H1 (cell line): ENCODE data around the gene DPY19L1. TPM values are rescaled to one million over a fixed set of nuclear protein-coding genes. Genes with fewer than 3 reads are reported as not detected.

Experiments used
- CTCF ChIA-PET: fragments of 300-600 bp; sonication (Branson Sonifier 250); formaldehyde crosslinking; loops from one replicate; lab custom pipeline; 2021; ENCODE audit not compliant: partially characterized antibody; lab: Charles Lee
- POLR2A ChIA-PET: fragments of 300-600 bp; sonication (Branson Sonifier 250); formaldehyde crosslinking; loops from one replicate; lab custom pipeline; 2021; ENCODE audit warnings: inconsistent platforms; ENCODE audit not compliant: partially characterized antibody; lab: Charles Lee
- DNase-seq, 2 experiments: peaks; one replicate each; pipeline versions ENCODE4 v3.0.0 to v3.0.0-alpha.2; 2010 to 2022; ENCODE audit warnings: low spot score in 2 of 2, low read depth in 1 of 2, mixed read lengths in 1 of 2
- FAIRE-seq: peaks from 2 replicates; lab custom pipeline; 2011; peaks lifted over from hg19 to GRCh38; lab: Jason Lieb, UNC
- H2AFZ ChIP-seq: 2 replicates; pipeline ENCODE4 v1.8.1; 2012; ENCODE audit warnings: low read length, inconsistent platforms
- H2AK5ac ChIP-seq: 2 replicates; pipeline ENCODE4 v1.6.1; 2013; ENCODE audit warnings: low read depth, low read length
- H2BK120ac ChIP-seq: replicated peaks from 2 replicates; pipeline ENCODE3; 2013; ENCODE audit warnings: low read depth, low read length, inconsistent platforms
- H2BK12ac ChIP-seq: 2 replicates; pipeline ENCODE4 v1.6.1; 2013; ENCODE audit warnings: low read depth, low read length
- H2BK15ac ChIP-seq: 2 replicates; pipeline ENCODE4 v1.6.1; 2013; ENCODE audit warnings: low read length
- H2BK20ac ChIP-seq: 2 replicates; pipeline ENCODE4 v1.6.1; 2013; ENCODE audit warnings: low read length
- H2BK5ac ChIP-seq: 2 replicates; pipeline ENCODE4 v1.6.1; 2013; ENCODE audit warnings: low read depth, low read length
- H3K14ac ChIP-seq: 2 replicates; pipeline ENCODE4 v1.6.1; 2013; ENCODE audit warnings: inconsistent platforms; ENCODE audit not compliant: insufficient read length
- H3K18ac ChIP-seq: 2 replicates; pipeline ENCODE4 v1.6.1; 2013; ENCODE audit warnings: low read length; ENCODE audit errors: extremely low read depth
- H3K23ac ChIP-seq: 2 replicates; pipeline ENCODE4 v1.6.1; 2013; ENCODE audit warnings: inconsistent platforms; ENCODE audit not compliant: insufficient read length
- H3K23me2 ChIP-seq: 2 replicates; pipeline ENCODE4 v1.6.1; 2013; ENCODE audit warnings: low read depth, low read length
- H3K27ac ChIP-seq: 2 replicates; pipeline ENCODE4 v1.6.1; 2011; ENCODE audit warnings: low read depth, low read length, inconsistent platforms
- H3K27me3 ChIP-seq, 4 experiments: replicated peaks in 1 of 4; 1 replicate in 1 of 4; 2 replicates in 3 of 4; pipeline versions ENCODE4 v1.6.1 to v1.8.1; 2011 to 2013; ENCODE audit warnings: low read length in 3 of 4, mild to moderate bottlenecking in 3 of 4, inconsistent platforms in 2 of 4, mixed read lengths in 2 of 4, moderate library complexity in 1 of 4; ENCODE audit not compliant: control insufficient read depth in 3 of 4, insufficient read depth in 3 of 4; ENCODE audit errors: extremely low read depth in 1 of 4
- H3K36me3 ChIP-seq, 4 experiments: 2 replicates each; pipeline versions ENCODE4 v1.6.1 to v1.8.1; 2011 to 2013; ENCODE audit warnings: mild to moderate bottlenecking in 4 of 4, low read length in 3 of 4, moderate library complexity in 2 of 4, control low read depth in 1 of 4, inconsistent platforms in 1 of 4; ENCODE audit not compliant: insufficient read depth in 4 of 4, control insufficient read depth in 2 of 4
- H3K4ac ChIP-seq: replicated peaks from 2 replicates; pipeline ENCODE3; 2013; ENCODE audit warnings: low read length, low read depth, mixed read lengths, inconsistent platforms; ENCODE audit not compliant: insufficient read length
- H3K4me1 ChIP-seq, 4 experiments: replicated peaks in 1 of 4; 1 replicate in 1 of 4; 2 replicates in 3 of 4; pipeline versions ENCODE4 v1.6.1 to v1.8.1; 2011 to 2013; ENCODE audit warnings: low read length in 3 of 4, inconsistent platforms in 2 of 4, mixed read lengths in 1 of 4; ENCODE audit not compliant: insufficient read depth in 4 of 4, control insufficient read depth in 3 of 4
- H3K4me2 ChIP-seq, 2 experiments: 2 replicates each; pipeline versions ENCODE4 v1.6.1 to v1.8.1; 2011 to 2013; ENCODE audit warnings: low read depth in 2 of 2, low read length in 2 of 2, control low read depth in 1 of 2, inconsistent platforms in 1 of 2, mild to moderate bottlenecking in 1 of 2; ENCODE audit not compliant: insufficient read depth in 1 of 2
- H3K4me3 ChIP-seq, 4 experiments: fragments of 200-600, 300-600 bp in 1 of 4; sonication (generic), shearing (Covaris generic), sonication (Bioruptor Twin) in 1 of 4; 2 replicates each; pipeline versions ENCODE4 v1.5.1 to v1.8.1; 2011 to 2016; ENCODE audit warnings: low read length in 4 of 4, low read depth in 3 of 4, control low read depth in 2 of 4, inconsistent platforms in 2 of 4, mild to moderate bottlenecking in 2 of 4, mixed read lengths in 1 of 4, moderate library complexity in 1 of 4; ENCODE audit not compliant: insufficient read depth in 2 of 4; ENCODE audit errors: extremely low read depth in 1 of 4
- H3K56ac ChIP-seq: replicated peaks from 2 replicates; pipeline ENCODE3; 2013; ENCODE audit warnings: low read depth, mild to moderate bottlenecking, mixed read lengths, low read length, inconsistent platforms; ENCODE audit not compliant: insufficient read length
- H3K79me1 ChIP-seq: 2 replicates; pipeline ENCODE4 v1.6.1; 2013; ENCODE audit warnings: low read depth, low read length, control low read depth
- H3K79me2 ChIP-seq, 2 experiments: 2 replicates each; pipeline versions ENCODE4 v1.6.1 to v1.8.1; 2012 to 2013; ENCODE audit warnings: low read length in 2 of 2, mild to moderate bottlenecking in 2 of 2, inconsistent platforms in 1 of 2; ENCODE audit not compliant: insufficient read depth in 2 of 2, control insufficient read depth in 1 of 2
- H3K9ac ChIP-seq, 4 experiments: replicated peaks in 1 of 4; 1 replicate in 1 of 4; 2 replicates in 3 of 4; pipeline versions ENCODE4 v1.6.1 to v1.8.1; 2011 to 2013; ENCODE audit warnings: low read depth in 3 of 4, low read length in 3 of 4, control low read depth in 2 of 4, mild to moderate bottlenecking in 2 of 4, moderate library complexity in 2 of 4, inconsistent platforms in 1 of 4; ENCODE audit errors: extremely low read depth in 1 of 4
- H3K9me3 ChIP-seq, 2 experiments: 2 replicates each; pipeline versions ENCODE4 v1.6.1 to v1.8.1; 2012 to 2013; ENCODE audit warnings: mild to moderate bottlenecking in 2 of 2, moderate library complexity in 2 of 2, control low read depth in 1 of 2, inconsistent platforms in 1 of 2, low read depth in 1 of 2, low read length in 1 of 2, mixed read lengths in 1 of 2; ENCODE audit not compliant: insufficient read depth in 2 of 2
- H4K20me1 ChIP-seq, 2 experiments: replicated peaks in 1 of 2; 2 replicates each; pipeline versions ENCODE3 to v1.8.1; 2011 to 2013; ENCODE audit warnings: inconsistent platforms in 2 of 2, low read length in 2 of 2, mild to moderate bottlenecking in 1 of 2; ENCODE audit not compliant: insufficient read depth in 2 of 2, control insufficient read depth in 1 of 2
- H4K5ac ChIP-seq: 2 replicates; pipeline ENCODE4 v1.6.1; 2013; ENCODE audit warnings: low read length, low read depth, mixed read lengths, inconsistent platforms; ENCODE audit not compliant: insufficient read length
- H4K8ac ChIP-seq: 2 replicates; pipeline ENCODE4 v1.8.0; 2013; ENCODE audit warnings: mild to moderate bottlenecking, moderate library complexity, low read length, inconsistent platforms; ENCODE audit not compliant: insufficient read depth; ENCODE audit errors: extremely low read depth
- H4K91ac ChIP-seq: replicated peaks from 2 replicates; pipeline ENCODE3; 2013; ENCODE audit warnings: low read length, mixed read lengths, inconsistent platforms; ENCODE audit not compliant: insufficient read length
- CTCF ChIP-seq, 3 experiments: IDR thresholded peaks; 1 replicate in 2 of 3; 2 replicates in 1 of 3; pipeline versions ENCODE4 v1.5.1 to v1.6.1; 2011; ENCODE audit warnings: low read length in 3 of 3, mild to moderate bottlenecking in 3 of 3, inconsistent platforms in 2 of 3, low read depth in 1 of 3, moderate library complexity in 1 of 3; ENCODE audit not compliant: insufficient read depth in 1 of 3; ENCODE audit errors: control extremely low read depth in 1 of 3
- RAD21 ChIP-seq, 2 experiments: IDR thresholded peaks in 1 of 2; conservative IDR thresholded peaks in 1 of 2; 2 replicates each; pipeline ENCODE4 v1.6.1; 2011; ENCODE audit warnings: low read depth in 2 of 2, low read length in 2 of 2, improper control_type of control experiment in 1 of 2, inconsistent platforms in 1 of 2, mild to moderate bottlenecking in 1 of 2, moderate library complexity in 1 of 2
- SRF ChIP-seq: IDR thresholded peaks from 2 replicates; pipeline ENCODE4 v1.6.1; 2011; ENCODE audit warnings: mild to moderate bottlenecking, low read depth, low read length, moderate library complexity
- WGBS, 2 experiments: shearing (Covaris generic) in 1 of 2; methylation state at CpG; one replicate each; pipeline versions ENCODE4 v1.1.6 to v1.1.7; 2013 to 2015; ENCODE audit warnings: low lambda C conversion rate in 2 of 2, mixed read lengths in 2 of 2, inconsistent platforms in 1 of 2, low coverage in 1 of 2, missing lambda C conversion rate in 1 of 2; ENCODE audit not compliant: insufficient replicate concordance in 2 of 2, insufficient coverage in 1 of 2, insufficient read length in 1 of 2; ENCODE audit errors: extremely low coverage in 1 of 2, missing lambda C conversion rate in 1 of 2; 5-methylcytosine and 5-hydroxymethylcytosine counted together
- polyA plus RNA-seq, 7 experiments: library from polyadenylated mRNA; depleted of rRNA in 3 of 7; stranded (reverse) in 5 of 7; unstranded in 2 of 7; fragments of >200 nt in 5 of 7; fragments of 200-250 nt in 2 of 7; gene quantifications; 1 replicate in 5 of 7; 2 replicates in 1 of 7; 4 replicates in 1 of 7; pipeline versions ENCODE4 v1.2.1 to v1.2.3, GENCODE V29; 2011 to 2013; ENCODE audit warnings: missing spikeins in 2 of 7, mixed read lengths in 2 of 7
- total RNA-seq: library from RNA; stranded (reverse); fragmentation: NEBNext Ultra II Directional; extraction: Animal tissue kit (Norgen Biotek cat#: 25700); gene quantifications from 2 replicates; pipeline ENCODE4 v1.2.1, GENCODE V29; 2021

The DPY19L1 gene
- total and polyA plus RNA-seq, 2 of the 8 experiments (the other 6 are each of a cell fraction or from before 2014, with no cell fraction given): 14.1 to 23.3 TPM

- Histone ChIP-seq H3K9me3 (no peaks in the 10 kb centered on the region), H3K14ac (no peak overlapping the region), H2BK5ac (no peak overlapping the region), H2BK15ac (no peak overlapping the region), H3K9ac (no peak overlapping the region), H4K8ac (no peak overlapping the region), H2AK5ac (no peak overlapping the region), H3K27me3 (no peaks in the 10 kb centered on the region), H3K4me3 (no peak overlapping the region), H3K56ac (no peak overlapping the region), H3K23ac (no peak overlapping the region), H3K4me2 (no peak overlapping the region), H3K18ac (no peak overlapping the region), H3K79me2 (no peaks in the 10 kb centered on the region), H3K4ac (no peak overlapping the region), H4K5ac (no peak overlapping the region), H2BK120ac (no peak overlapping the region), H2BK20ac (no peak overlapping the region), H3K79me1 (no peaks in the 10 kb centered on the region), H3K4me1 (no peaks in the 10 kb centered on the region; a peak in 2 of 7 replicates), H2BK12ac (no peak overlapping the region), H3K23me2 (no peaks in the 10 kb centered on the region), H3K36me3 (no peaks in the 10 kb centered on the region), H3K27ac (no peak overlapping the region), H4K20me1 (no peaks in the 10 kb centered on the region), H4K91ac (no peak overlapping the region), H2AFZ (no peak overlapping the region)
- CTCF ChIA-PET: interaction anchor here (0.8 to 3.6 kb wide), 27 partner anchors 11 to 955 kb away, joined by 3 to 17 read pairs (median 3); no protein-coding TSS in a partner anchor
- FAIRE-seq (peak; percentile 52), DNase-seq (peak; percentile 56 to 93)
- 28% methylated on average over 5 of the region's 5 CpGs; no CpG with 5 or more reads in 1 of the 2 experiments for WGBS, 2 experiments
- POLR2A ChIA-PET: no interaction called here
- TF ChIP-seq RAD21 (IDR thresholded peaks at IDR 0.05 in 1 of 2, conservative IDR thresholded peaks at IDR 0.05 in 1 of 2; ENCODE audit: low read depth in 2 of 2, low read length in 2 of 2) (peak; percentile 64 to 75), SRF (no peak), CTCF (IDR thresholded peaks at IDR 0.05; ENCODE audit: control extremely low read depth in 1 of 3, insufficient read depth in 1 of 3, low read depth in 1 of 3, low read length in 3 of 3) (peak; percentile 76 to 85 (median 77))
Measured at GRCh38 chr7:34928052-34928451, 109.2 kb downstream of the DPY19L1 start.
